Measurements from ENCODE around the gene RHBDD1. TPM values are rescaled to one million over a fixed set of nuclear protein-coding genes. Genes with fewer than 3 reads are reported as not detected.

Gene RHBDD1
- total and polyA plus RNA-seq, 12 donors = 3.9 to 47.8 (median 25.9) TPM

DNA sequence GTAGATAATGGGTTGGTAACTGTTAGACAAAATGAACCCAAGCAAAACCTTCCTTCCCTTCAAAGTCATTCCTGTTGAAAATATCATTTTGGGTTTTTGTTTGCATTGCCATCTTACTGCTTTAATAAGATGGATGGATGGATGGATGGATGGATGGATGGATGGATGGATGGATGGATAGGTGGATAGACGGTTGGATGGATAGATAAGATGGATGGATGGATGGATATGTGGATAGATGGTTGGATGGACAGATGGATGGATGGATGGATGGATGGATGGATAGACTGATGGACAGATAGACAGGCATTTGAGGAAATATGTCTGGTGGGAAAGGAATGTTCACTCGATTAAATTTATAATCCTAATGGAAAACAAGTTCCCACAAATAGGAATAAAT, 194.9 kb downstream of the RHBDD1 start:
- Histone ChIP-seq H3K27me3 (no peaks in the 10 kb centered on the region), H3K4me3 (no peak overlapping the region), H3K36me3 (replicated peaks in 1 of 2) (no peaks in the 10 kb centered on the region), H3K9me3 (replicated peaks in 1 of 3) (no peaks in the 10 kb centered on the region), H3K4me1 (replicated peaks in 1 of 2) (no peaks in the 10 kb centered on the region), H3K27ac (no peak overlapping the region)
- TF ChIP-seq, protein P1, sequence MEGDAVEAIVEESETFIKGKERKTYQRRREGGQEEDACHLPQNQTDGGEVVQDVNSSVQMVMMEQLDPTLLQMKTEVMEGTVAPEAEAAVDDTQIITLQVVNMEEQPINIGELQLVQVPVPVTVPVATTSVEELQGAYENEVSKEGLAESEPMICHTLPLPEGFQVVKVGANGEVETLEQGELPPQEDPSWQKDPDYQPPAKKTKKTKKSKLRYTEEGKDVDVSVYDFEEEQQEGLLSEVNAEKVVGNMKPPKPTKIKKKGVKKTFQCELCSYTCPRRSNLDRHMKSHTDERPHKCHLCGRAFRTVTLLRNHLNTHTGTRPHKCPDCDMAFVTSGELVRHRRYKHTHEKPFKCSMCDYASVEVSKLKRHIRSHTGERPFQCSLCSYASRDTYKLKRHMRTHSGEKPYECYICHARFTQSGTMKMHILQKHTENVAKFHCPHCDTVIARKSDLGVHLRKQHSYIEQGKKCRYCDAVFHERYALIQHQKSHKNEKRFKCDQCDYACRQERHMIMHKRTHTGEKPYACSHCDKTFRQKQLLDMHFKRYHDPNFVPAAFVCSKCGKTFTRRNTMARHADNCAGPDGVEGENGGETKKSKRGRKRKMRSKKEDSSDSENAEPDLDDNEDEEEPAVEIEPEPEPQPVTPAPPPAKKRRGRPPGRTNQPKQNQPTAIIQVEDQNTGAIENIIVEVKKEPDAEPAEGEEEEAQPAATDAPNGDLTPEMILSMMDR (IDR thresholded peaks at IDR 0.05) = no peak
- no peak for TF ChIP-seq POLR2A (IDR thresholded peaks at IDR 0.05)
- DNase-seq = no peak
- 83 to 95% (median 92%) methylated on average over 2 of the region's 2 CpGs for WGBS, 4 donors
- intact Hi-C loops (cut with DNase I) = no loop called here

DNA sequence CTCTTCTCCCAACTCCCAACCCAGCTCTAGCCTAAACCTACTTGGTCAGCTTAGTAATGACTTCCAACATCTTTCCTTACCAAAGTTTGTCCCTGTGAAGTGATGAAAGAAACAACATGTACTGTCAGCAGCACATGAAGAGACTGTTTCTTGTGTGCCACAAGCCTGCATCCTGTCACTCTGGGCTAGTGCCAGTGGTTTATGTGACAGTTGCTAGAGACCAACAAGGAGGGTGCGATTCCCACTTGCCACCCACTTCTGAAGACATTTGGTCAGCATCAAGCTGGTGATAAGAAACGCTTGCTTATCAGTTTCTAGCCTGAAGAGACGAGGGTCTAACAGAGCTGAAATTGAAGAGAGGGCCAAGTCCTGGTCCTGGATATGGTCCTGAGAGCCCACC, 195.5 kb downstream of the RHBDD1 start:
- H3K36me3 ChIP-seq (replicated peaks in 1 of 2) = no peaks in the 10 kb centered on the region
- TF ChIP-seq POLR2A (IDR thresholded peaks at IDR 0.05) = no peak
- TF ChIP-seq, protein P1 (IDR thresholded peaks at IDR 0.05) = no peak
- no peak overlapping the region for H3K4me3 ChIP-seq
- H3K27ac ChIP-seq = no peak overlapping the region
- intact Hi-C loops (cut with DNase I) = no loop called here
- WGBS, 4 donors = 65 to 84% (median 70%) methylated on average over 3 of the region's 3 CpGs
- H3K9me3 ChIP-seq (replicated peaks in 1 of 3) = no peaks in the 10 kb centered on the region
- DNase-seq = no peak
- no peaks in the 10 kb centered on the region for H3K4me1 ChIP-seq (replicated peaks in 1 of 2)
- no peaks in the 10 kb centered on the region for H3K27me3 ChIP-seq

DNA sequence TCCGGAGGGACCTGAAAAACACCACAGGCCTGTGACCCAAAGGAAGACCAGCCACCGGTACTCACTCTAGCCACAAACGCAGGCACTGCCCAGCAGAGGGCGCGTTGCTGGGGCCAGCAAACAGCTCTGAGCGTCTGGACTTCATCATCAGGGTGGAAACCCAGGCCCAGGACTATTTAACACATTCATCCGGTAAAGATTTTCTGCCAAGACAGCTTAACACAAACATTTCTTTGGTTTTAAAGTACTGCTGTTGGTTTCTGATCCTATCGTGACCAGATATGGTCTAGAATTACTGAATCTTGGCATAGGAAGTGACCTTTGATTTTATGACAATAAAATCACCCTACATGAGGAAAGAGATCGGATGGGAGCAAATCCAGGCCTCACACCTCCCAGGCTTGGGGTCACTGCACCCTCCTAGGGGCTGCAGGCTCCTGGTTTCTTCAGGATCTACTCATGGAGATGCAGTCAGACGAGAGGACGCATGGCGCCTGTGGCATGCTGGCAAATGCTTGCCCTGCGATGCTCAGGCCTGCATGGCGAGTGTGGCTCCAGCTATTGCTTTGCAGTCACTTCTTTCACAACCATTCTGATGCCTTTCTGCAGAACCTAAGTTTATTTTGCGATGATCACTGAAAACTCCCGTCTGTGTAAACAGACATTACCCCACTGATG, 197.8 kb downstream of the RHBDD1 start:
- peak; percentile 20 to 66 (median 35) for DNase-seq

DNA sequence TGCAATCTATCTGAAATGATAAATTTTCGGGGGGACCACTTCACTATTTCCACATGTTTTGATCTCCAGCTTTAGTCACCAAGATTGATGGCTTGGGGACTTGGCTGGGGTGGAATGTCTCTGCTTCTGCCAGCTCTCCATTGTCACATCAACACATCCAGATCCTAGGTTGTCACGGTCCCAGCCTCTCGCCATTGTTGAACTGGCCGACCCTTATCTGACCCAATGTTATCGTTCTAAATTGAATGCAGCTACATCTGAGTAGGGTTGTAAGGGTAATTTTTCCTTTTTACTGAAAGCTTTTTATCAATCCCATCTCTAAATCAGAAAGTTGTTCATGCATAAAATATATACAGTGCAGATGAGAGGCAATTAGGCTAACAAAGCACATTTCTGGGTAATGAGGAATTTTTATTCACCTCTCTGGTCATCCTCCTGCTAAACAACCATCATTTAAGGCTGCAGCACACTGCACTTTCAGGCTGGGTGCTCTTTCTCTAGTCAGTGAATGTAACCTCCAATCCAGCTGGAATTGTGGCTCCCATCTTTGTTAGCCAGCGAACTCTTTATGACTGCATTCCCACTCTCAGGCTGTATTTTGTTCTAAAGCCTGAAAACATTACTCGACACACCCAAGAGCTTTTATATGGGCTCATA, 200.0 kb downstream of the RHBDD1 start:
- peak in 1 of 7 donors; percentile 11 for DNase-seq
- no peaks in the 10 kb centered on the region for H3K27me3 ChIP-seq
- WGBS, 4 donors = 49 to 58% (median 54%) methylated on average over 7 of the region's 7 CpGs
- H3K9me3 ChIP-seq (replicated peaks in 1 of 3) = no peaks in the 10 kb centered on the region
- intact Hi-C loops (cut with DNase I) = no loop called here
- TF ChIP-seq POLR2A (IDR thresholded peaks at IDR 0.05) = no peak
- no peak overlapping the region for H3K27ac ChIP-seq
- H3K4me3 ChIP-seq = no peak overlapping the region
- H3K36me3 ChIP-seq (replicated peaks in 1 of 2) = no peaks in the 10 kb centered on the region
- no peaks in the 10 kb centered on the region for H3K4me1 ChIP-seq (replicated peaks in 1 of 2)

More for the DNA sequence above, 197.8 kb downstream of the RHBDD1 start:
- H3K4me1 ChIP-seq (replicated peaks in 1 of 2) = no peaks in the 10 kb centered on the region
- intact Hi-C loops (cut with DNase I) = no loop called here
- no peaks in the 10 kb centered on the region for H3K9me3 ChIP-seq (replicated peaks in 1 of 3)
- no peak overlapping the region for H3K4me3 ChIP-seq
- no peak for TF ChIP-seq POLR2A (IDR thresholded peaks at IDR 0.05)
- TF ChIP-seq, protein P1 (IDR thresholded peaks at IDR 0.05) = peak; percentile 5 to 50 (median 36)
- no peak overlapping the region for H3K27ac ChIP-seq
- no peaks in the 10 kb centered on the region for H3K27me3 ChIP-seq
- H3K36me3 ChIP-seq (replicated peaks in 1 of 2) = no peaks in the 10 kb centered on the region
- 65 to 79% (median 72%) methylated on average over 13 to 16 of the region's 16 CpGs for WGBS, 4 donors
